ENCODE results near the gene PIGM.

Gene PIGM

GRCh38 chr1:159983681-159984080 is 48.1 kb downstream of the PIGM start:
- DNase-seq: no peak

GRCh38 chr1:159982280-159982679 is 49.5 kb downstream of the PIGM start:
- DNase-seq: no peak

- no peak for DNase-seq
Observed at GRCh38 chr1:159981351-159982055, 50.3 kb downstream of the PIGM start.

- DNase-seq: no peak
Observed at GRCh38 chr1:159980786-159981185, 51.0 kb downstream of the PIGM start.

GRCh38 chr1:159980076-159980475 is 51.7 kb downstream of the PIGM start:
- no peak for DNase-seq

GRCh38 chr1:159979257-159979656 is 52.5 kb downstream of the PIGM start:
- no peak for DNase-seq

- no peak for DNase-seq
Observed at GRCh38 chr1:159978107-159978398, 53.7 kb downstream of the PIGM start.

- DNase-seq: no peak
Observed at GRCh38 chr1:159977364-159978106, 54.3 kb downstream of the PIGM start.

All from CD4-positive, alpha-beta T cell treated with Interleukin-1 beta for 1 hour (primary cell).